Memory B cell (primary cell): ENCODE data around the gene OSBPL9.

Experiments
- ATAC-seq: fragments of 150-1000 bp; cut with Tn5 transposase; 2 replicates; pipeline ENCODE4 v1.10.0; 2021; ENCODE audit warnings: low read depth, mild to moderate bottlenecking, moderate library complexity
- DNase-seq, 2 donors: peaks; one replicate each; pipeline ENCODE4 v3.0.0; 2022; ENCODE audit warnings: low spot score in 2 of 2
- H3K27ac Mint-ChIP-seq: one replicate; pipeline ENCODE4 v1.8.0; 2022; ENCODE audit warnings: mild to moderate bottlenecking, moderate library complexity, mixed read lengths
- H3K27me3 Mint-ChIP-seq: one replicate; pipeline ENCODE4 v1.8.0; 2022; ENCODE audit warnings: mixed read lengths
- H3K36me3 Mint-ChIP-seq: one replicate; pipeline ENCODE4 v1.8.0; 2022; ENCODE audit warnings: mild to moderate bottlenecking, mixed read lengths
- H3K4me1 Mint-ChIP-seq: one replicate; pipeline ENCODE4 v1.8.0; 2022; ENCODE audit warnings: mixed read lengths
- H3K4me3 Mint-ChIP-seq: one replicate; pipeline ENCODE4 v1.8.0; 2022; ENCODE audit warnings: mild to moderate bottlenecking, moderate library complexity, mixed read lengths
- H3K9me3 Mint-ChIP-seq: one replicate; pipeline ENCODE4 v1.8.0; 2022; ENCODE audit warnings: mixed read lengths

The OSBPL9 gene

DNA sequence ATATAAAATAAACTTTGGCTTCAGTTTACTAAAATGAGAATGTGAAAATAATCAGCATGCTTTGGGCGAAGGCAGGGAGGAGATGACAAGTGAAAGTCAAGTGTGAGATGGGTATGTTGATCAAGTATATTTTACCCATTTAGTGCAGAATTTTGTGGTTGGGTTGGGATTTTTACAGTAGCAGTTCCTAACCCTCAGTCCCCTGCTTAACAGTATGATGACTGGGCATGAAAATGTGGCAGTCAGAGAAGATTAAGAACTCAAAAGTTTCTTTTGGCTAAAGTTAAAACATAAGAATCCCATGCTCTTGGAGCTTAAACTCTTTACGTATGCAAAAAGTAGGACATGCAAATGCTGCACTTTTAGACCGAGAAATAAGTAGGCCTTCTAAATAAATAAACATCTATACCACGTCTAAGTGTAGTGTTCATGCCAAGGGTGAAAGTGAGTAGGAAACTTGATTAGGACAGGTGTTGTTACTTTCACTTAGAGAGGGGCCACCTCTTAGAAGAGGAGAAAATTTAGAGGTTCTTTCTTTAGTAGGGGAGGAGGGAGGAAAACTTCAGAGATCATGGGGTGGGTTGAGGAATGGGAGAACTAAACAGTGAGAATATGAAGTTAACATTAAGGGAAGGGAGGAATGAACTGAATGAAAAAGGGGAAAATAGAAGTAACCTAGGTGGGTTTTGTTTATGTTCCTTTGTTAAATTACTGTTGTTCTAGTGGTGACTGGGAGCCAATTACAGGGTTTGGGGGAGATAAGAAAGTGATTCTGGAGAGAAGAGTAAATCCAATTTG, 127.8 kb downstream of the OSBPL9 start:
- DNase-seq (no peak), ATAC-seq (no peak)
- Mint-ChIP-seq H3K36me3 (peaks cover 14% of the 10 kb centered on the region), H3K27me3 (no peaks in the 10 kb centered on the region), H3K4me1 (peaks cover 15% of the 10 kb centered on the region), H3K27ac (peak overlapping the region; percentile 36), H3K4me3 (no peak overlapping the region), H3K9me3 (no peaks in the 10 kb centered on the region)

DNA sequence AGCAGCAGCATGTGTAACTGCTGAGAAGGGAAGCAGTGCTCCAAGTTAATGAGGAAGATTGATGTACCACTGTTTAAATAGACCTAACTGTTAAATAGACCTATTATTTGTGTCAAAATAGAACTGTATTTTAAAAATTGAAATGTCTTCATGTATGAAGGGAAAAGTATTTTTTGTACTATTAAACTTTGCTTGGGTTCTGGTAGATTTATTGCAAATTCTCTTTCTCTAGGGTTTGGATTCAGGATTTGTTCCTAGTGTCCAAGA, 128.3 kb downstream of the OSBPL9 start:
- DNase-seq, result no peak
- no peak overlapping the region for H3K4me3 Mint-ChIP-seq
- H3K27ac Mint-ChIP-seq, result peak overlapping the region; percentile 21
- ATAC-seq, result no peak
- no peaks in the 10 kb centered on the region for H3K27me3 Mint-ChIP-seq
- H3K36me3 Mint-ChIP-seq, result peaks cover 14% of the 10 kb centered on the region
- peaks cover 12% of the 10 kb centered on the region for H3K4me1 Mint-ChIP-seq
- no peaks in the 10 kb centered on the region for H3K9me3 Mint-ChIP-seq

- Mint-ChIP-seq H3K36me3 (peaks cover 21% of the 10 kb centered on the region), H3K27ac (no peak overlapping the region)
- DNase-seq, result no peak
Observed at GRCh38 chr1:51749151-51749550, 132.3 kb downstream of the OSBPL9 start.

DNA sequence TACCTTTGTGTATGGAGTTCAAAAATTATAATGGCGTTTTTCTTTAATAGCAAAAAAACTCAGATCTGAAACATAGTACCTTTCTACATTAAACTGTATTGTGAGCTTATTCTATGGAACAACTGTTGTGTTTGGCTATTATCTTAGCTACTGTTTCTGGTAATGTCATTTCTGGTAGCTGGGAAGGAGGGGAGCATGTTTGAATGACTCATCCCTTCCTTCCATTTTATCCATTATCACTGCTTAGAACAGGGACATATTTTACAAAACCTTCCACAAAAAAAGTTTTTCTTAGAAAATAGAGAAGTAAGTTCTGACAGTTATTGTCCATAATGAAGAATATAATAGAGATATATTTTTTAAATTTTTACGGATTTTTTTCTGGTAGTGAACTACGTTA, 133.3 kb downstream of the OSBPL9 start:
- Mint-ChIP-seq H3K4me1 (no peaks in the 10 kb centered on the region), H3K27ac (no peak overlapping the region), H3K9me3 (peaks cover 4% of the 10 kb centered on the region), H3K27me3 (no peaks in the 10 kb centered on the region), H3K36me3 (peaks cover 23% of the 10 kb centered on the region), H3K4me3 (no peak overlapping the region)
- DNase-seq, result no peak
- ATAC-seq, result no peak

More at GRCh38 chr1:51749151-51749550, 132.3 kb downstream of the OSBPL9 start:
- ATAC-seq, result no peak
- Mint-ChIP-seq H3K9me3 (peaks cover 4% of the 10 kb centered on the region), H3K4me1 (peaks cover 5% of the 10 kb centered on the region), H3K4me3 (no peak overlapping the region), H3K27me3 (no peaks in the 10 kb centered on the region)

DNA sequence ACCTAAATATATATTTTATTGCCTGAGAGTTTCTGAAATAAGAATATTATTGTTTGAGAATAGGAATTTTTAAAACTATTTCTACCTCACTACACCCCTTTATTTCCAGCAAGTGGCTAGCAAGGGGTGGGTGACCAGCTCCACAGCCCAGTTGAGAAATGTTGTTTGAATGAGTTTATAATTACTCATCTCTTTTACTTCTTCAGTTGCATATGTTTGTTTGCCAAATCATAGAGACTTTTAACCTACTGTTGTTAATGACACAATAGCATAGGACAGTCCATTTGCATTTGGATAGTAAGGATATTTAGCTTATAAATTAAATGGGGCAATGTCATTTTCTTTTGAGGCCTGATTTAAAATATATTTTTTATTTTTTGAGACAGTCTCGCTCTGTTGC, 133.8 kb downstream of the OSBPL9 start:
- no peaks in the 10 kb centered on the region for H3K27me3 Mint-ChIP-seq
- H3K4me1 Mint-ChIP-seq, result no peaks in the 10 kb centered on the region
- no peak overlapping the region for H3K4me3 Mint-ChIP-seq
- DNase-seq (no peak), ATAC-seq (no peak)
- H3K27ac Mint-ChIP-seq, result no peak overlapping the region
- H3K36me3 Mint-ChIP-seq, result peaks cover 28% of the 10 kb centered on the region
- H3K9me3 Mint-ChIP-seq, result peaks cover 4% of the 10 kb centered on the region

- H3K4me3 Mint-ChIP-seq, result no peak overlapping the region
- no peak for ATAC-seq
- H3K27ac Mint-ChIP-seq, result no peak overlapping the region
- peaks cover 30% of the 10 kb centered on the region for H3K36me3 Mint-ChIP-seq
- peaks cover 4% of the 10 kb centered on the region for H3K9me3 Mint-ChIP-seq
- no peaks in the 10 kb centered on the region for H3K4me1 Mint-ChIP-seq
- H3K27me3 Mint-ChIP-seq, result no peaks in the 10 kb centered on the region
- DNase-seq, result no peak
Observed at GRCh38 chr1:51752073-51752948, 135.4 kb downstream of the OSBPL9 start.

- DNase-seq, result no peak
- Mint-ChIP-seq H3K4me1 (no peaks in the 10 kb centered on the region), H3K4me3 (no peak overlapping the region), H3K27me3 (no peaks in the 10 kb centered on the region), H3K9me3 (peaks cover 4% of the 10 kb centered on the region), H3K27ac (no peak overlapping the region), H3K36me3 (peaks cover 28% of the 10 kb centered on the region)
- no peak for ATAC-seq
Observed at GRCh38 chr1:51753969-51754368, 137.1 kb downstream of the OSBPL9 start.

GRCh38 chr1:51754666-51755065, 137.8 kb downstream of the OSBPL9 start:
- peaks cover 25% of the 10 kb centered on the region for H3K36me3 Mint-ChIP-seq
- no peaks in the 10 kb centered on the region for H3K4me1 Mint-ChIP-seq
- no peak overlapping the region for H3K4me3 Mint-ChIP-seq
- no peaks in the 10 kb centered on the region for H3K27me3 Mint-ChIP-seq
- DNase-seq (no peak), ATAC-seq (no peak)
- no peak overlapping the region for H3K27ac Mint-ChIP-seq
- H3K9me3 Mint-ChIP-seq, result peaks cover 4% of the 10 kb centered on the region

GRCh38 chr1:51755437-51755836, 138.5 kb downstream of the OSBPL9 start:
- H3K36me3 Mint-ChIP-seq, result peaks cover 27% of the 10 kb centered on the region

DNA sequence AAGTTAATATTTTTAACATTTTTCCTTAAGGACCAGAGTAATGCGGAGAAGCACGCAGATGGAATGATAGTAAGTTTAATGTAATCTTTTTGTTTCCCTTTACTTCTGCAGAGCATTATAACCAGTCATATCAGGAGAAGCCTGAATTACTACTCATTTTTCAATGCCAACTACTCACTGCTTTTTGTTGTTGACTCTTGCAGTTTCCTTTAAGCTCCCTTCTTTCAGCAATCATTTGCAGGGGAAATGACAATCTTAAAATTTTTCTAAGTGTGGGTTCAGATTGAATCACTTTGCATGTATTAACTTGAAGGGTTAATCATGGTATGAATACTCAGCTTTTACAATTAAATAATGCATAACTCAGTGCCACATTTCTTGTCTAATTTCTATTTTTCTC, 139.4 kb downstream of the OSBPL9 start:
- DNase-seq, result no peak
- Mint-ChIP-seq H3K27ac (no peak overlapping the region), H3K4me3 (no peak overlapping the region), H3K27me3 (no peaks in the 10 kb centered on the region), H3K9me3 (peaks cover 4% of the 10 kb centered on the region), H3K4me1 (peaks cover 5% of the 10 kb centered on the region), H3K36me3 (peaks cover 29% of the 10 kb centered on the region)
- no peak for ATAC-seq

More at GRCh38 chr1:51755437-51755836, 138.5 kb downstream of the OSBPL9 start:
- peaks cover 2% of the 10 kb centered on the region for H3K4me1 Mint-ChIP-seq
- ATAC-seq (no peak), DNase-seq (no peak)
- H3K9me3 Mint-ChIP-seq, result peaks cover 4% of the 10 kb centered on the region
- no peak overlapping the region for H3K4me3 Mint-ChIP-seq
- H3K27ac Mint-ChIP-seq, result no peak overlapping the region
- no peaks in the 10 kb centered on the region for H3K27me3 Mint-ChIP-seq

- Mint-ChIP-seq H3K4me3 (no peak overlapping the region), H3K9me3 (no peaks in the 10 kb centered on the region), H3K27me3 (no peaks in the 10 kb centered on the region), H3K27ac (no peak overlapping the region), H3K36me3 (peaks cover 26% of the 10 kb centered on the region), H3K4me1 (peaks cover 7% of the 10 kb centered on the region)
- ATAC-seq (no peak), DNase-seq (no peak)
Observed at GRCh38 chr1:51758310-51758709, 141.4 kb downstream of the OSBPL9 start.

DNA sequence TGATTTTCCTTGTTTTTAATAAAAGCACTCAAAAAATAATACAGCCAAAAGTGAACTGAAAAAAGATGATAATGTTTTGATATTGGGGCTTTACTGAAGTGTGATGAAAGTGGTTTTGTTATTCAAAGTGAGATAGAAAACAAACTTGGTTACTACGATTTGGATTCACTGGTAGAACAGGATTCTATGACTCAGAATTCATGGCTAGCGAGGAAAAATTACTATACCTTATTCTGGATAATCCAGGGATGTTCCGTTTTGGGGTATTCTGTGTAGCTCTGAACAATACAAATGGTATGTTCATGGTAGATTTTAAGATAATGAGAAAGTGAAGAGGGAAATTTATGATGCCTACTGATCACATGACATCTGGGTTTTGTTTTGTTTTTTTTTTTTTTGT, 144.0 kb downstream of the OSBPL9 start:
- H3K27me3 Mint-ChIP-seq, result no peaks in the 10 kb centered on the region
- H3K4me1 Mint-ChIP-seq, result peaks cover 7% of the 10 kb centered on the region
- peaks cover 21% of the 10 kb centered on the region for H3K36me3 Mint-ChIP-seq
- H3K4me3 Mint-ChIP-seq, result no peak overlapping the region
- H3K9me3 Mint-ChIP-seq, result no peaks in the 10 kb centered on the region
- peak overlapping the region; percentile 56 for H3K27ac Mint-ChIP-seq
- DNase-seq (no peak), ATAC-seq (no peak)

- peaks cover 24% of the 10 kb centered on the region for H3K36me3 Mint-ChIP-seq
- no peak overlapping the region for H3K4me3 Mint-ChIP-seq
- DNase-seq (no peak), ATAC-seq (no peak)
- H3K27ac Mint-ChIP-seq, result peak overlapping the region; percentile 56
- H3K4me1 Mint-ChIP-seq, result peaks cover 7% of the 10 kb centered on the region
- H3K9me3 Mint-ChIP-seq, result no peaks in the 10 kb centered on the region
- no peaks in the 10 kb centered on the region for H3K27me3 Mint-ChIP-seq
Observed at GRCh38 chr1:51761351-51761750, 144.5 kb downstream of the OSBPL9 start.

DNA sequence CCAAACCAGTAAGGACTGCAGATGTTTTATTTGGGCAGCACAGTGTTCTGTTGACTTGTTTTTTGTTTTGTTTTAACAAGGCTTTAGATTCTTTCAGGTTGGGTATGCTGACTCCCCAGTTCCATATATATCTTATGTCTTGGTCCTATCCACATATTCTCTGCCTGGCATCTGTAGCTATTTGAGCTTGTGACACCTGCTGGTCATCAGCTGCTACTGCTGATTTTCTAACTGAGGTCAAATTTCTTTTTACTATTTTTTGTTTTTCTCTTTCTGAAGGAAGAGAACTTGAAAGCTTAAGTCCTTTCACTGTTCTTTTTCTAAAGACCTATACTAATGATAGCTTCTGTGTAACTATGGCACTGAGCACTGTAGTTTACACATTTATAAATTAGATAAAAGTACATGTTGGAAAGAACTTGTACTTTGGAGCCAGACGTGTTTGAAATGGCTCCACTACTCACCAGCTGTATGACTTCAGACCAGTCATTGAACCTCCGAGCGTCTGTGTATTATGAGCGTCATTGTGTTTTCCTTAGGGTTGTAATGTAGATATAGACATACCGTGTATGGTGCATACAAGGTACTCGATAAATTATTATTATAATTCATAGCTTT, 152.2 kb downstream of the OSBPL9 start:
- H3K4me3 Mint-ChIP-seq, result no peak overlapping the region
- peaks cover 40% of the 10 kb centered on the region for H3K36me3 Mint-ChIP-seq
- H3K9me3 Mint-ChIP-seq, result no peaks in the 10 kb centered on the region
- ATAC-seq, result peak; percentile 59
- peak in 1 of 2 donors; percentile 26 for DNase-seq
- peaks cover 17% of the 10 kb centered on the region for H3K4me1 Mint-ChIP-seq
- H3K27me3 Mint-ChIP-seq, result no peaks in the 10 kb centered on the region
- peak overlapping the region; percentile 15 for H3K27ac Mint-ChIP-seq
